ENCODE data around the gene CA10.

- TF ChIP-seq CTCF (IDR thresholded peaks at IDR 0.05) (no peak), POLR2A (IDR thresholded peaks at IDR 0.05) (no peak), EP300 (IDR thresholded peaks at IDR 0.05) (no peak)
These were observed 571.0 kb downstream of the CA10 start for GRCh38 chr17:51587516-51587915.
